BLaER1 treated with 17β-estradiol and CSF1 and Interleukin-3, amounts not matched to agents 10 nM and 100 nM (cell line): ENCODE measurements around the gene GAL3ST3.
"Not testable (repeated sequence)": the region's sequence is repeated elsewhere in the genome, so short reads cannot be mapped to it uniquely, and the experiment has no call there.

ENCODE experiments used
- H3K27ac ChIP-seq, 11 experiments: shearing (Covaris generic); formaldehyde crosslinking; 2 replicates each; pipeline ENCODE4 v1.8.1; 2022
- H3K27me3 ChIP-seq, 11 experiments: shearing (Covaris generic); formaldehyde crosslinking; 2 replicates each; pipeline ENCODE4 v1.8.1; 2022
- H3K36me3 ChIP-seq, 11 experiments: shearing (Covaris generic); formaldehyde crosslinking; 2 replicates each; pipeline ENCODE4 v1.8.1; 2022
- H3K4me1 ChIP-seq, 10 experiments: shearing (Covaris generic); formaldehyde crosslinking; 2 replicates each; pipeline ENCODE4 v1.8.1; 2022
- H3K4me2 ChIP-seq, 11 experiments: shearing (Covaris generic); formaldehyde crosslinking; 2 replicates each; pipeline ENCODE4 v1.8.1; 2022
- H3K4me3 ChIP-seq, 10 experiments: shearing (Covaris generic); formaldehyde crosslinking; 2 replicates each; pipeline ENCODE4 v1.8.1; 2022
- H3K9ac ChIP-seq, 11 experiments: shearing (Covaris generic); formaldehyde crosslinking; 2 replicates each; pipeline ENCODE4 v1.8.1; 2022
- H3K9me3 ChIP-seq, 11 experiments: shearing (Covaris generic); formaldehyde crosslinking; replicated peaks in 1 of 11; 2 replicates each; pipeline ENCODE4 v1.8.1; 2022
- H4K20me1 ChIP-seq, 11 experiments: shearing (Covaris generic); formaldehyde crosslinking; 2 replicates each; pipeline ENCODE4 v1.8.1; 2022
- Cebpa-rat ChIP-seq, 11 experiments: shearing (Covaris generic); IDR thresholded peaks; 2 replicates each; pipeline ENCODE4 v1.8.1; 2022

The GAL3ST3 gene

DNA sequence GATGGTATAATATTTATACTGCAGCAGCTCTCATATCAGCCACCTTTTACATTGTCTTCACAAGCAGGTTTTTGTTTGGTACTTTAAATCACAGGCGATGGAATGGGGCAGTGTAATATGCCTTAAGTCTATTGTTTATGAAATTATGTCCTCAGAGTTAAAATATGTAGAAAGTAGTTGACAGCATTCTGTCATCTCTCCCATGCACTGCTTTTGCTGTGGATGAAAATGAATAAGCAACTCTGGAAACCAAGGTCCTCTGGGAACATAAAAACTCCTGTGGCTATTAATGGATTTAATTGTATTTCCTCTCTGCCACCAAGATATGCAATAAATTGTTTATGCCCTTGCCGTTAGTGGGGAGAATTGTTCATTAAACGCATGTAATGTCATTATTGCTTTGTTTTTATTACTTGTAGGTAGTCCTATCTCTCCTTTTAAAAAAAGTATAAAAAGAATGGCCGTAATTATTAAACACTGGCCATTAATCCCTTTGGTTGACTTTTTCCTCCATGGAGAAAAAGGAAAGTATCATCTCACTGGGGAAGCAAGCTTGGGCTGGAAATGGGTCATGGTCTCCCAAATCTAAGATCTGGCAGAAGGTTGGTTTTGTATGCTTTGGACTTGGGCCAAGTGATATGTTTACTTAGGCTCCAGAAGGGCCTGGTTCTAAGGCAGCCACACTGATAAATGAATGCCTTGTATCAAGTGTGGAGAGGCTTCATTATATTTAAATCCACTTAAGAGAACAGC lies 34.2 kb upstream of the GAL3ST3 start:
- no peak for TF ChIP-seq Cebpa-rat (IDR thresholded peaks at IDR 0.05)

DNA sequence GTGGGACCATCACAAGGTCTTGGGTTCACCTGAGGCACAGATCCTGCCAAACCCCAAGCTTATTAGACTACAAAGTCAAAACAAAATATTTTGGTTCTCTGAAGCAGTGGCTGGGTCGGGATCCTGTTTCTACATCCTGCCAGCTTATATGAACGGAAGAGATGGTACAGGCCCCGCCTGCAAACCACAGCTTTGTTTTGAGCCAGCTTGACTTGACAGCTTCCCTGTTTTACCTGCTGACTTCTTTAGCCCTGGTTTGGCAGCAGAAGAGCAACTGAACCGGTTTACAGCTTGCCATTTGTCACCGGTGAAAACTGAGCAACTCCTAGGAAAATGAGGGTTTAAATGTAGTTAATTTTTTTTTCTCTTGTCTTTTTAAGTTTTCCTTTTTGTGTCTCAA lies 32.5 kb upstream of the GAL3ST3 start:
- H4K20me1 ChIP-seq = peaks cover 0 to 38% (median 10%) of the 10 kb centered on the region in 11 experiments; a peak in 11 of 22 replicates
- no peak for TF ChIP-seq Cebpa-rat (IDR thresholded peaks at IDR 0.05)
- peaks cover 47 to 69% (median 63%) of the 10 kb centered on the region in 10 experiments for H3K4me1 ChIP-seq
- no peaks in the 10 kb centered on the region for H3K27me3 ChIP-seq
- peaks cover 3 to 18% (median 9%) of the 10 kb centered on the region in 11 experiments; a peak in 17 of 22 replicates for H3K36me3 ChIP-seq
- H3K4me2 ChIP-seq = peak overlapping the region; percentile 71 to 90 (median 82)
- peak overlapping the region; percentile 21 to 60 (median 44); a peak in 16 of 20 replicates for H3K4me3 ChIP-seq
- H3K9ac ChIP-seq = peak overlapping the region; percentile 61 to 80 (median 74); a peak in 21 of 22 replicates
- H3K27ac ChIP-seq = peak overlapping the region; percentile 56 to 90 (median 83)
- H3K9me3 ChIP-seq = no peaks in the 10 kb centered on the region

More for the DNA sequence above, 34.2 kb upstream of the GAL3ST3 start:
- peaks cover 0 to 50% (median 10%) of the 10 kb centered on the region in 11 experiments; a peak in 10 of 22 replicates for H4K20me1 ChIP-seq
- H3K9ac ChIP-seq = peak overlapping the region in 3 of 11 experiments; percentile 5 to 50 (median 12); a peak in 2 of 22 replicates
- H3K9me3 ChIP-seq = no peaks in the 10 kb centered on the region
- peak overlapping the region in 6 of 11 experiments; percentile 8 to 38 (median 18); a peak in 6 of 22 replicates for H3K27ac ChIP-seq
- H3K4me3 ChIP-seq = peak overlapping the region in 1 of 10 experiments; percentile 11; a peak in 1 of 20 replicates
- H3K27me3 ChIP-seq = no peaks in the 10 kb centered on the region
- H3K4me2 ChIP-seq = peak overlapping the region in 10 of 11 experiments; percentile 29 to 90 (median 82); a peak in 20 of 22 replicates
- H3K4me1 ChIP-seq = peaks cover 56 to 77% (median 63%) of the 10 kb centered on the region in 10 experiments
- H3K36me3 ChIP-seq = peaks cover 0 to 8% (median 0%) of the 10 kb centered on the region in 11 experiments; a peak in 1 of 22 replicates

DNA sequence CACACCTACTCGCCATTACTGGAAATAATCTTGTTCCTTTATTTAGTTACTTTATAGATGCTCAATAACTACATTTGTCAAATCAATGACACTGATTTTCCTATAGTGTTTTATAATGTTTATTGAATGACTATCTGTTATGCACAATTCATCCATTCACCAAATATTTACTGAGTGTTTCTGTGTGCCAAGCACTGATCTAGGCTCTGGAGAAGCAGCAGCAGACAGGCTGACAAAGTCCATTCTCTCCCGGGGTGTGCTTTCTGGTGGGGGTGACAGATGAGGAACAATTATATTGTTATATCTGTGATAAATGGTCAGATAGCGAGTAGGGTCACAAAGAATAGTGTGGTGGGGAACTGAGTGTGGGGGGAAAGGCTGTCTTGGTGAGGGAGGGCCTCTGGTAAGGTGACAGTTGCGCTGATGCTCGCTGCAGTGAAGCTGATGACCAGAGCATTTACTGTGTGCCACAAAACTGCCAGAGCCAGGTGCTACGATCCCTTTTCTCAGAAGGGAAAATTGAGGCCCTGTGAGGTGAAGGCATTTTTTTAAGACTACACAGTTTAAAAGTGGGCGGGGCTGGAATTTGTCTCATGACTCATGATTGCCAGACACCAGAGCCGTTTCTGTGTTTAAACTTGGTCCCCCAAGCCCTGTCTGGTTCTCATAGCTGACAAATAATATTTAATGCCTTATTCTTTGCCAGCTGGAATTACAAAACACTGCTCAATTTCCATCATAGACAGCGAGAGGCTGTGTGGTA lies 31.3 kb upstream of the GAL3ST3 start:
- peak overlapping the region; percentile 71 to 90 (median 82) for H3K4me2 ChIP-seq
- H3K27ac ChIP-seq = peak overlapping the region; percentile 56 to 90 (median 83)
- H3K27me3 ChIP-seq = no peaks in the 10 kb centered on the region
- TF ChIP-seq Cebpa-rat (IDR thresholded peaks at IDR 0.05) = no peak
- H4K20me1 ChIP-seq = peaks cover 0 to 40% (median 10%) of the 10 kb centered on the region in 11 experiments; a peak in 11 of 22 replicates
- H3K9ac ChIP-seq = peak overlapping the region; percentile 61 to 80 (median 74); a peak in 21 of 22 replicates
- no peaks in the 10 kb centered on the region for H3K9me3 ChIP-seq
- peaks cover 44 to 69% (median 61%) of the 10 kb centered on the region in 10 experiments for H3K4me1 ChIP-seq
- peak overlapping the region in 3 of 10 experiments; percentile 39 to 60 (median 39); a peak in 4 of 20 replicates for H3K4me3 ChIP-seq
- H3K36me3 ChIP-seq = peaks cover 6 to 25% (median 18%) of the 10 kb centered on the region in 11 experiments; a peak in 17 of 22 replicates

DNA sequence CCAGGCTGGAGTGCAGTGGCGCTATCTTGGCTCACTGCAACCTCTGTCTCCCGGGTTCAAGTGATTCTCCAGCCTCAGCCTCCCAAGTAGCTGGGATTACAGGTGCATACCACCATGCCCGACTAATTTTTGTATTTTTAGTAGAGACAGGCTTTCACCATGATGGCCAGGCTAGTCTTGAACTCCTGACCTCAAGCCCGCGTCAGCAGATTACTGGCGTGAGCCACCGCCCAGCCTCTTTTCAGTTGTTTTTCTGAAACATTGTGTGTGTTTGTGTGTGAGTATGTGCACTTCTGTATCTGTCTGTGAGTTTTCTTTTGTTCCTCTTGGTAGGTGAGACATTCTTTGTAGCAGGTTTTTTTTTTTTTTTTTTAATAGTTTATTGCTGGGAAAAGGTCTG lies 30.0 kb upstream of the GAL3ST3 start:
- H3K4me3 ChIP-seq, H3K9ac ChIP-seq, H3K9me3 ChIP-seq, H3K27me3 ChIP-seq, H3K27ac ChIP-seq: not testable (repeated sequence)
- peaks cover 40 to 63% (median 53%) of the 10 kb centered on the region in 10 experiments for H3K4me1 ChIP-seq
- peaks cover 0 to 35% (median 6%) of the 10 kb centered on the region in 11 experiments; a peak in 10 of 22 replicates for H4K20me1 ChIP-seq
- peaks cover 14 to 38% (median 28%) of the 10 kb centered on the region in 11 experiments; a peak in 21 of 22 replicates for H3K36me3 ChIP-seq
- H3K4me2 ChIP-seq = peak overlapping the region in 3 of 11 experiments; percentile 28 to 86 (median 48); a peak in 6 of 22 replicates

DNA sequence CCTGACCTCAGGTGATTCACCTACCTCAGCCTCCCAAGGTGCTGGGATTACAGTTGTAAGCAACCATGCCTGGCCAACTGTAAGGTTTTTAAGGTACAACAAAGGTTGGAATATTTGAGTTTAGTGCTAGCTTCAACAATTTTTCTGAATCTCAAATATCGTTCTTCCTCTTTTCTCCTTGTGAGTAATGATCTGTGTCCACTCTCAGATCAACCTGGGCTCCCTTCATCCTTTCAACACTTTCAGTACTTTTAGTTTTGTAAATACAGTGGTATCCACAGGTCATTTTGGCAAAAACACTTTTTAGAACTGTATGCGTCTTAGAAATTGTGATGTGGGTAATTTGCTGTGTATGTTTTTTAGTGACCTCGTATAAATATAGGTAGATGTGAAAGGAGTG lies 29.0 kb upstream of the GAL3ST3 start:
- peak overlapping the region in 2 of 11 experiments; percentile 1 to 37; a peak in 1 of 22 replicates for H3K4me2 ChIP-seq
- H3K9me3 ChIP-seq = no peaks in the 10 kb centered on the region
- TF ChIP-seq Cebpa-rat (IDR thresholded peaks at IDR 0.05) = no peak
- H3K9ac ChIP-seq = no peak overlapping the region
- peaks cover 0 to 32% (median 4%) of the 10 kb centered on the region in 11 experiments; a peak in 11 of 22 replicates for H4K20me1 ChIP-seq
- no peak overlapping the region for H3K27ac ChIP-seq
- no peak overlapping the region for H3K4me3 ChIP-seq
- H3K4me1 ChIP-seq = peaks cover 32 to 55% (median 45%) of the 10 kb centered on the region in 10 experiments
- no peaks in the 10 kb centered on the region for H3K27me3 ChIP-seq
- peaks cover 16 to 49% (median 35%) of the 10 kb centered on the region in 11 experiments; a peak in 21 of 22 replicates for H3K36me3 ChIP-seq

DNA sequence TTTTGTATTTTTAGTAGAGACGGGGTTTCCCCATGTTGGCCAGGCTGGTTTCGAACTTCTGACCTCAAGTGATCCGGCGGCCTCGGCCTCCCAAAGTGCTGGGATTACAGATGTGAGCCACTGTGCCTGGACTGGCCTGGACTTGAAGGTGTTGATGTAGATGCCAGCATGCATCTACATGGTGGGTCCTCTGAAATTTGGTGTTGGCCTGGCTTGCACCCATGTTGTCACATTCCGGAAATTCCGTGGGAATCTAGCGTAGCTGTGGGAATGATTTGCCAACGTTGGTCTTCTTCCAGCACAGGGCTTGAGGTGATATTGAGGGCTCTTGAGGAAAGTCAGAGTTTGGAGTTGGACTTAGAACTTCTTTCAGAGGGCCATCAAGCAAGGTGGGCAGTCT lies 27.6 kb upstream of the GAL3ST3 start:
- Histone ChIP-seq H3K36me3 (peaks cover 16 to 51% (median 40%) of the 10 kb centered on the region in 11 experiments; a peak in 21 of 22 replicates), H3K4me2 (no peak overlapping the region), H3K27ac (no peak overlapping the region), H3K9ac (no peak overlapping the region), H4K20me1 (peaks cover 0 to 45% (median 12%) of the 10 kb centered on the region in 11 experiments; a peak in 13 of 22 replicates), H3K4me1 (peaks cover 32 to 55% (median 44%) of the 10 kb centered on the region in 10 experiments), H3K4me3 (no peak overlapping the region), H3K9me3 (no peaks in the 10 kb centered on the region), H3K27me3 (no peaks in the 10 kb centered on the region)
- TF ChIP-seq Cebpa-rat (IDR thresholded peaks at IDR 0.05) = no peak

DNA sequence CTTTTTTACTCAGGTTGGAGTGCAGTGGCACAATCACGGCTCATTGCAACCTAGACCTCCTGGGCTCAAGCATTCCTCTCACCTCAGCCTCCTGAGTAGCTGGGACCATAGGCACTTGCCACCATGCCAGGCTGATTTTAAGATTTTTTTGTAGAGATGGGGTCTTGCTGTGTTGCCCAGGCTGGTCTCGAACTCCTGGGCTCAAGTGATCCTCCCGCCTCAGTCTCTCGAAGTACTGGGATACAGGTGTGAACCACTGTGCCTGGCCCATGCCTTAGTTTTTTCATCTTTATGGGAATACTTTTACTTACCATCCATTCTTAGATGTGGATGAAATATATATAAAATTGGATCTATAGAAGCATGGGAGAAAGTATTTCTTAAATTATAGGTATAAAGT lies 26.3 kb upstream of the GAL3ST3 start:
- Histone ChIP-seq H3K9me3 (no peaks in the 10 kb centered on the region), H3K27me3 (no peaks in the 10 kb centered on the region), H3K36me3 (peaks cover 16 to 51% (median 40%) of the 10 kb centered on the region in 11 experiments; a peak in 21 of 22 replicates), H4K20me1 (peaks cover 0 to 48% (median 14%) of the 10 kb centered on the region in 11 experiments; a peak in 14 of 22 replicates), H3K4me1 (peaks cover 26 to 49% (median 38%) of the 10 kb centered on the region in 10 experiments), H3K27ac (no peak overlapping the region), H3K4me3 (no peak overlapping the region), H3K4me2 (no peak overlapping the region), H3K9ac (no peak overlapping the region)
- TF ChIP-seq Cebpa-rat (IDR thresholded peaks at IDR 0.05) = no peak

DNA sequence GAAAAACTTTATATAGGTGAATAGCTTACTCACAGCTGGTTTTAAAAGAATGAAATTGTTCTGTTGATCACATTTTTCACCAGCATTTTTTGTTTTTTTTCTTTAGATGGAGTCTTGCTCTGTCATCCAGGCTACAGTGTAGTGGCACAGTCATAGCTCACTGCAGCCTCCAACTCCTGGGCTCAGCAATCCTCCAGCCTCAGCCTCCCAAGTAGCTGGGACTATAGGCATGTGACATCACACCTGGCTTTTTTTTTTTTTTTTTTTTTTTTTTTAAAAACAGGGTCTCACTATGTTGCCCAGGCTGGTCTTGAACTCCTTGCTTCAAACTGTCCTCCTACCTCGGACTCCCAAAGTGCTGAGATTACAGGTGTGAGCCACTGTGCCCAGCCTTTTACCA lies 24.7 kb upstream of the GAL3ST3 start:
- Histone ChIP-seq H4K20me1 (peaks cover 0 to 46% (median 15%) of the 10 kb centered on the region in 11 experiments; a peak in 17 of 22 replicates), H3K9me3 (no peaks in the 10 kb centered on the region), H3K27ac (no peak overlapping the region), H3K36me3 (peaks cover 21 to 57% (median 43%) of the 10 kb centered on the region in 11 experiments), H3K4me2 (no peak overlapping the region), H3K4me3 (no peak overlapping the region), H3K27me3 (no peaks in the 10 kb centered on the region), H3K4me1 (peaks cover 33 to 44% (median 38%) of the 10 kb centered on the region in 10 experiments), H3K9ac (no peak overlapping the region)
- no peak for TF ChIP-seq Cebpa-rat (IDR thresholded peaks at IDR 0.05)
